SK-N-SH treated with all-trans-retinoic acid at 6 μM for 48 hours (cell line): Measurements from ENCODE around the gene NKTR.

Experiments used
- ARNTL ChIP-seq: fragments of 450-650 bp; formaldehyde crosslinking; IDR thresholded peaks from 2 replicates; pipeline ENCODE4 v1.5.0; 2020; ENCODE audit warnings: low read depth, mild to moderate bottlenecking, moderate library complexity, borderline replicate concordance
- ESRRG ChIP-seq: fragments of 250-450 bp; sonication (Bioruptor Pico); IDR thresholded peaks from 2 replicates; pipeline ENCODE4 v1.6.1; 2021; ENCODE audit warnings: mild to moderate bottlenecking
- OSR1 ChIP-seq: fragments of 250-450 bp; sonication (Bioruptor Pico); IDR thresholded peaks from 2 replicates; pipeline ENCODE4 v1.8.0; 2022; ENCODE audit warnings: moderate library complexity, mild to moderate bottlenecking, inconsistent platforms
- RARB ChIP-seq: fragments of 250-450 bp; sonication (Bioruptor Pico); IDR thresholded peaks from 2 replicates; pipeline ENCODE4 v1.8.0; 2021; ENCODE audit warnings: mild to moderate bottlenecking, moderate library complexity
- ZNF565 ChIP-seq: fragments of 450-650 bp; formaldehyde crosslinking; conservative IDR thresholded peaks from 2 replicates; pipeline ENCODE4 v1.5.0; 2020; ENCODE audit warnings: low read depth, mild to moderate bottlenecking, moderate library complexity
- ZNF8 ChIP-seq: fragments of 450-650 bp; formaldehyde crosslinking; IDR thresholded peaks from 2 replicates; pipeline ENCODE4 v1.5.0; 2020; ENCODE audit warnings: mild to moderate bottlenecking, moderate library complexity
- TF ChIP-seq, protein P1 (sequence below): fragments of 250-450 bp; sonication (Bioruptor Pico); IDR thresholded peaks from 2 replicates; pipeline ENCODE4 v1.8.0; 2020; ENCODE audit warnings: mild to moderate bottlenecking, moderate library complexity, borderline replicate concordance

DNA sequence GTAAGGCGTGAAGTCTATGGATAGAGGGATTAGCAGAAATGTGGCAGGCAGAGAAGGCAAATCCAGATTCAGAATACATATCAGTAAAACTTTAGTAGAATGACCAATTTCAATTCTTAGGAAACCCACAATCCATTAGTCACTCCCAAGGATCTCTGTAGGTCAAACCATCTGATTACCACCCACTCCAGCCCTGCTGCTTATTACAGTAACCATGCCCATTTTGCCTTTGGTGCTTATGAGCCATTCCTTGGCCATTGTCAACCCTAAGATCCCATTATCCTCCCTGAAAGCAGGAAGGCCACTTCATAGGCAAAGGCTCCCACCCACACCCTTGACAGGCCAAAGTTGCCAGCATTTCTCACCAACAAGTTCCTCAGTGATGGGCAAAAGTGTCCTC, 79.8 kb downstream of the NKTR start:
- no peak for TF ChIP-seq ZNF565
- TF ChIP-seq ARNTL (CRISPR knock-in tag): no peak
- no peak for TF ChIP-seq OSR1 (CRISPR knock-in tag)
- TF ChIP-seq, protein P1, sequence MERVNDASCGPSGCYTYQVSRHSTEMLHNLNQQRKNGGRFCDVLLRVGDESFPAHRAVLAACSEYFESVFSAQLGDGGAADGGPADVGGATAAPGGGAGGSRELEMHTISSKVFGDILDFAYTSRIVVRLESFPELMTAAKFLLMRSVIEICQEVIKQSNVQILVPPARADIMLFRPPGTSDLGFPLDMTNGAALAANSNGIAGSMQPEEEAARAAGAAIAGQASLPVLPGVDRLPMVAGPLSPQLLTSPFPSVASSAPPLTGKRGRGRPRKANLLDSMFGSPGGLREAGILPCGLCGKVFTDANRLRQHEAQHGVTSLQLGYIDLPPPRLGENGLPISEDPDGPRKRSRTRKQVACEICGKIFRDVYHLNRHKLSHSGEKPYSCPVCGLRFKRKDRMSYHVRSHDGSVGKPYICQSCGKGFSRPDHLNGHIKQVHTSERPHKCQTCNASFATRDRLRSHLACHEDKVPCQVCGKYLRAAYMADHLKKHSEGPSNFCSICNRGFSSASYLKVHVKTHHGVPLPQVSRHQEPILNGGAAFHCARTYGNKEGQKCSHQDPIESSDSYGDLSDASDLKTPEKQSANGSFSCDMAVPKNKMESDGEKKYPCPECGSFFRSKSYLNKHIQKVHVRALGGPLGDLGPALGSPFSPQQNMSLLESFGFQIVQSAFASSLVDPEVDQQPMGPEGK: no peak
- no peak for TF ChIP-seq ESRRG (CRISPR knock-in tag)
- TF ChIP-seq RARB (CRISPR knock-in tag): no peak
- no peak for TF ChIP-seq ZNF8 (CRISPR knock-in tag)
